Retinal pigment epithelial cell (primary cell): ENCODE measurements around the gene RIN3.

Experiments
- DNase-seq: peaks from one replicate; pipeline ENCODE4 v3.0.0-alpha.2; 2010; ENCODE audit warnings: low read depth
- H3K4me3 ChIP-seq: 2 replicates; pipeline ENCODE4 v1.5.1; 2011; ENCODE audit warnings: mild to moderate bottlenecking, low read length, control low read depth, moderate library complexity
- TF ChIP-seq, protein P1 (sequence below): conservative IDR thresholded peaks from 2 replicates; pipeline ENCODE4 v1.5.1; 2011; ENCODE audit warnings: low read depth, low read length, control low read depth, inconsistent platforms

The RIN3 gene

DNA sequence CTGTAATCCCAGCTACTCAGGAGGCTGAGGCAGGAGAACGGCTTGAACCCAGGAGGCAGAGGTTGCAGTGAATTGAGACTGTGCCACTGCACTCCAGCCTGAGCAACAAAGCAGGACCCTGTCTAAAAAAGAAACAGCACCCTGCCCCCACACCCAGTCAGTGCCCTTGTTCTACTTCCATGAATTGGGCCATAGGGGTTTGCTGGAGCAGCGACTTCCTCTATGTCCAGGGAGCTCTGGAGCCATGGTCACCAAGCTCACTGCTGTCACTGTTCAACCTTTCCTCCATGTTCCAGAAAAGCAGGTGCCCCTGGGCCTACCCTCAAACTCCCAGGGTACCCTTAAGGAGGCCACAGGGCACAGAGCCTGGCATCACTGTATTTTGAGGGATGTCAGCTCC is 116.8 kb downstream of the RIN3 start:
- no peak for DNase-seq
- H3K4me3 ChIP-seq, result no peak overlapping the region
- TF ChIP-seq, protein P1, sequence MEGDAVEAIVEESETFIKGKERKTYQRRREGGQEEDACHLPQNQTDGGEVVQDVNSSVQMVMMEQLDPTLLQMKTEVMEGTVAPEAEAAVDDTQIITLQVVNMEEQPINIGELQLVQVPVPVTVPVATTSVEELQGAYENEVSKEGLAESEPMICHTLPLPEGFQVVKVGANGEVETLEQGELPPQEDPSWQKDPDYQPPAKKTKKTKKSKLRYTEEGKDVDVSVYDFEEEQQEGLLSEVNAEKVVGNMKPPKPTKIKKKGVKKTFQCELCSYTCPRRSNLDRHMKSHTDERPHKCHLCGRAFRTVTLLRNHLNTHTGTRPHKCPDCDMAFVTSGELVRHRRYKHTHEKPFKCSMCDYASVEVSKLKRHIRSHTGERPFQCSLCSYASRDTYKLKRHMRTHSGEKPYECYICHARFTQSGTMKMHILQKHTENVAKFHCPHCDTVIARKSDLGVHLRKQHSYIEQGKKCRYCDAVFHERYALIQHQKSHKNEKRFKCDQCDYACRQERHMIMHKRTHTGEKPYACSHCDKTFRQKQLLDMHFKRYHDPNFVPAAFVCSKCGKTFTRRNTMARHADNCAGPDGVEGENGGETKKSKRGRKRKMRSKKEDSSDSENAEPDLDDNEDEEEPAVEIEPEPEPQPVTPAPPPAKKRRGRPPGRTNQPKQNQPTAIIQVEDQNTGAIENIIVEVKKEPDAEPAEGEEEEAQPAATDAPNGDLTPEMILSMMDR, result no peak

DNA sequence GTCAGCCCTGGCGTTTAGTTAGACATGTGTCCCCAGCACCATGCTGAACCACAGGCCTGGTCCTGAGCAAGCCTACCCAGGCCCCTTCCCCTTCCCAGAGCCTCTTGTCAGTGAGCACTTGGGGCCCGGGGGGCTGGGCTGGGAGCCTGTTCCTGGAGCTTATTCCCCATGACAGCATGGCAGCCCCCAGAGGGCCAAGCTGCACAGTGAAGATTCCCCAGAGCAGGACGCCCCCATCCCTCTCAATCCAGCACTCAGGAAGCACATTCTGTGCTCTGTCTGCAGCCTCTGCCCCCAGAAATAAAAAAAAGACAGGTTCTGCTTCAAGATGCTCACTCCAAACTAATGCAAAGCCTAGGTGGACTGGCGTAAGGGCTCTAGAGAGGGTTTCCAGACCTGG is 117.5 kb downstream of the RIN3 start:
- DNase-seq, result no peak
- TF ChIP-seq, protein P1, result no peak
- no peak overlapping the region for H3K4me3 ChIP-seq

DNA sequence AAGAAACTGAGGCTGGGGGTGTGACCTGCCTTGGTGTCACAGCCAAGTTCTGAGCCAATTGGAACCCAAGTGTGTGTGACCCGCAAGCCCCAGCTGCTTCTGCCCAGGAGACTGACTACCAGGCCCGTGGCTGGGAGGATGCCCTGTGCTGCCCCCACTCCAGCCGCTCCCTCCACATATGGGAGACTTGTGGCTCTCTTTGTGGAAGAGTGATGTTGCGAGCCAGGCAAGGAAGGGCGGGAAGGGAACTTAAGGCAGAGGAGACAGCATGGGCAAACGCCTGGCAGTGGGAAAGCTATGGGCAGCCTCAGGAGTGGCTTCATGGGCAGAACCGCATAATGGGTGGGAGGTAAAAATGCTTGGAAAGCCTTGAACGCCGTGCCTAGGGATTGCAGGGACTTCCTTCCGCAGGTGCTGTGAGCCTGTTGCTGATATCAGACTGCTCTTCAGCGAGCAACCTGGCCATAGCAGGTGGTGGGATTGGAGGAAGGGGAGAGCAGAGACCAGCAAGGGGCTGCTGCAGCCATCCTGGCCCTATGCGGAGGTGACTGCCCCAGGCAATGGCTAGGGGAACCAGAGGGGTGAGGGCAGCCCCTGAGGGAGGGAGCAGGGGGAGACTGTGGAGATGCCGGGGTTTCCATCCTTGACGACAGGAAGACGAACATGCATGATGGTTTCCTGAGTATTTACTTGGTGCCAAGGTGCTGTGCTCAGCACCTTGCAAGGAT is 119.1 kb downstream of the RIN3 start:
- no peak overlapping the region for H3K4me3 ChIP-seq
- TF ChIP-seq, protein P1, result no peak
- no peak for DNase-seq

- DNase-seq, result no peak
- TF ChIP-seq, protein P1, result no peak
- no peak overlapping the region for H3K4me3 ChIP-seq
Measured at GRCh38 chr14:92633274-92633616, 119.7 kb downstream of the RIN3 start.

GRCh38 chr14:92633724-92634123 is 120.1 kb downstream of the RIN3 start:
- DNase-seq, result no peak
- no peak overlapping the region for H3K4me3 ChIP-seq
- TF ChIP-seq, protein P1, result no peak

DNA sequence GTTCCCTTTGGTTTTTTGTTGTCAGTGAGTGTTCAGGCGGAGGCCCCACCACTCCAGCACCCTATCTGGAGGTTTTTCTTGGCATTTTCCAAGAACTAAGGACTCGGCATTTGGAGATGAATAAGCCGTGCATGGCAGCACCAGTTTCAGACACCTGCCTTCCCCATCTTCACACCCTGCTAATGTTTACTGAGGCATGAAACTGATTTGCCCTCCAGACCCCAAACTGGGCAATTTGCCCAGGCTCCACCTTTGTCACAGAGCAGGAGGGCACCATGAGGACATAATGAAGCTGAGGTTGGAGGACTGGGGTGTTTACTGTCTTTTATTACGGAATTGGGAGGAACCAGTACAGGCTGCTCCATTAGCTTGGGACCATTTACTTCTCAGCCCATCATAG is 121.5 kb downstream of the RIN3 start:
- no peak overlapping the region for H3K4me3 ChIP-seq
- DNase-seq, result no peak
- TF ChIP-seq, protein P1, result no peak

- DNase-seq, result no peak
Measured at GRCh38 chr14:92635896-92636295, 122.3 kb downstream of the RIN3 start.

More at GRCh38 chr14:92635896-92636295, 122.3 kb downstream of the RIN3 start:
- TF ChIP-seq, protein P1, result no peak
- no peak overlapping the region for H3K4me3 ChIP-seq
